ENCODE data around the gene SH3GL3.

SH3GL3 gene

DNA sequence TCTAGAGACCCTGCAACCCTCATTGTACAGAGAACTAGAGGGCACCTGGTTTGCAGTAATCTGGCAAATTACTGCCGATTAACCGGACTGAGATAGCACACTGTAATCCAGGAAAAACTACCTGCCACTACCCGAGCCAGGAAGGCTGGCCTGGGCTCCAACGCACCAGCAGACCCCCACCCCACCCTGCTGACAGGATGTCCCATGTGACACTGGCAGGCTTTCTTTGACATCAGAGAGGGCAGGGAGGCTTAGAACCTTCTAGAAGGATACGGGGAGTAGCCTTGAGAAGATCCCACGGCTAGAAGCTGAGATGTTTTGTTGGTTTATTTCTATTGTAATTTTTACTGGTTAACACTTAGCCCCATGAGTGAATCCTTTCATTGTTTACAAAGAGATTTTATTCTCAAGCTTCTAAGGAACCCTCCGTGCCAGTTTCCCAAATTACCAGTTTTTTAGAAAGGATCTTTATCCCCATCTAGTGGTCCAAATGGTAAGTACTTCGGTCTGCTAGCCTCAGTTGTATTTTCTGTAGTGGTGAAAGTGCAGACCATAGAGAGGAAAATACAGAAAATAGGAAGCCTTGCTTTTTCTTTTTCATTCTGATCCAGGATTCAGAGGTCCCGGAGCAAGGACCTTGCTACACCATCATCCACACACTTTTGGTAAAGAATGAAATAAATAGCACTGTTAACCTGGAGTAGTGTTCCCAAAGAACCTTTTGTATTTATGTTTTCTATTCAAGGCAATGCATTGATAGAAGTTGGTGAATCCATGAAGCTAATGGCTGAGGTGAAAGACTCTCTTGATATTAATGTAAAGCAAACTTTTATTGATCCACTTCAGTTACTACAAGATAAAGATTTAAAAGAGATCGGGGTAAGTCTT, 124.9 kb downstream of the SH3GL3 start:
- DNase-seq = peak; percentile 48

DNA sequence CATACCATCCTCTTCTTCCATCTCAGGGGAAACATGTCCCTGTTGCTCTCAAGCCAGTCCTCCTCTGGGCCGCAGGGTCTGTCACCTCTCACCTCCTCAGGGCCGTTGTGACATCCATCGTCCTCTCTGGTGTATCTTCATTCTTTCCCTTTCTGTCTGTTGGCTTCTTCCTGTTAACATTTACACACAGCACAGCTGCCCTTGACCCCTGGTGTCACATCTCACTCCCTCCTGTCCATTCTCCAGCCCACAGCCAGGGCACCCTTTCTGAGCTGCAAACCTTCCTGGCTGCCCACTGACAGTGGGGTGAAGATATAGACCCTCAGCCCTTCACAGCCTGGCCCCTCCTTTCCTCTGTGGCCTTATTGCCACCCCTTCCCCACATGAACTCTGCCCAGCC, 127.2 kb downstream of the SH3GL3 start:
- DNase-seq = no peak

DNA sequence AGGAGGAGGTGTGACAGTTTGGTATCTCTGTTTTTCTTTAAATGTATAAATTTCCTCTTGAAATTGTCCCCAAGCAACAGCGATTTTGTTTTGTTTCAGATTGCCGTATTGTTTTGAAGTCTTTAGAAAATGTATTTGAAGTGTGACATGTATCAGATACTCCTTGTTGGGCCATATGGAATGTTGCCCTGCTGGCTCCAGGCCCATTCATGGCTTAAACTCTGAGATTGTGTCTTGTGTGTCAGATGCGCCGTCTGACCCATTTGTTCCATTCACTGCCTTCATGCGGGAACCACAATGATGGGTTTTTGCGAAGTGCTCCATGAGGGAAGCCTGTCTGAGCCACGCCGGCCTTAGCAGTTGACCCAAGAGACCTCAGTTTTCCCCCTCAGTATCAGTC, 131.6 kb downstream of the SH3GL3 start:
- no peak for DNase-seq

DNA sequence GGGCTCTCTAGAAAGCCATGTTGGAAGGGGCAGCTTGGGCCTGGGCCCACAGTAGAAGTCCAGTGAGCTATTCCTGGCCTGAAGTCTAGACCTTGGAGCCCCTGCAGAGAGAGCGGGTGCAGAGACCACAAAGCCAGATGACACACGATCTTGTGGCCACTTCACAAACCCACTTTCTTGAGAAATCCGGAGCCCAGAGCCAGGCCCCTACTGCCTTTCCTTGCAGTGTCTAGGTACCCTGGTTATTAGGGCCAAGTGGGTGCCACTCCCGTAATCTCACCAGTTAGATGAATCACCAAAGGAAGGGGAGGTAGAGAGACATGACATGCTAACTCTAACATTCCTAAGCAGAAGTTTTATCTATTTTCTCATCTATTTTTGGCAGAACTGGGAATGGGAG, 134.2 kb downstream of the SH3GL3 start:
- no peak for DNase-seq

DNA sequence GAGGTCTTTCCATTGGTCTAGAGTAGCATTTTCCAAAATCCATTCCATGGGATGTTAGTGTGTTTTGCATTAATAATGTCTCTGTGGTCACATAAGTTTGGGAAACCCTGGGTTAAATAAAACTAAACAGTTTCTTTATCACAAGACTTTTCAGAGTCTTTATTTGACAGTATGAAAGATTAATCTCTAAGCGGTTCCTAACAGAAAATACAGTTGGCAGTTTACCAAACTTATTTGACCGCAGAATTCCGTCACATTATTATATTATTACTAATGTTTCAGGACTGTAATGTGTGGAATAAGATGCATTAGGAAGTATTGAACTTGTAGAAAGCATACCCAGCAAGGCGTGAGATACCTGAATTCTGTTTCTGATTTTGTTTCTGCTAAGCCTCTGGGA, 135.2 kb downstream of the SH3GL3 start:
- DNase-seq = no peak

DNA sequence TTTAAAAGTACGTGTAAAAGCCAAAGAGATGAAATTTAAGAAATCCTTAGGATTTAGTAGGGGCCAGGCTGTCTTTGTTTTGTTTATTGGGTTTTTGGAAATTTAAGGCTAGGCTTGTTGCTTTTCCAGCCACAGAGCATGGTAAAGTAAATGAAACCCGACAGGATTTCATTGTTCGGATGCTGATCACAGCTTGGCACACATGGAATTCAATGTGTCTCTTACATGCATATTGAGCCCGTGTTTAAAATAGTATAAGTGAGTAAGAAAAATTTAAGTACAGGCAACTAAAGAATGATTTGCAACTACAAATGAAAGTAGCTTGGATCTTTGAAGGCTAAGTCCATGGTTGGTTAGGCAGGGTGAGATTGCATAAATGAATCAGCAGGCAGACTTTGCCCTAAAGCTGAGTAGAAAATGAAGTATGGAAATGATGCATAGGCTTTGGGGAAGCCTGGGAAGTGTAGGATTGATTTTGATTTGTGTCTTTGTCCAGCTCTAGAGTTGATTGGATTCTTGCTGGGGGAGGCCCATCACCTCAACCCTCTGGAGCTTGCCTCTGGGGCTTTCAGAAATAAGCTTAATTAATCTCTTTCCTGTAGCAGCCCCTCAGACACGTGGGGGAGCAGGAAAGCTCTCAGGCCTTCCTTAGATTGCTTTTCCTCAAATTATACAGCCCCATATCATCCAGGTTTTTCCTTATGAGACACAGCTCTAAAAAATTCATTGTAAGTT, 138.6 kb downstream of the SH3GL3 start:
- no peak for DNase-seq

DNA sequence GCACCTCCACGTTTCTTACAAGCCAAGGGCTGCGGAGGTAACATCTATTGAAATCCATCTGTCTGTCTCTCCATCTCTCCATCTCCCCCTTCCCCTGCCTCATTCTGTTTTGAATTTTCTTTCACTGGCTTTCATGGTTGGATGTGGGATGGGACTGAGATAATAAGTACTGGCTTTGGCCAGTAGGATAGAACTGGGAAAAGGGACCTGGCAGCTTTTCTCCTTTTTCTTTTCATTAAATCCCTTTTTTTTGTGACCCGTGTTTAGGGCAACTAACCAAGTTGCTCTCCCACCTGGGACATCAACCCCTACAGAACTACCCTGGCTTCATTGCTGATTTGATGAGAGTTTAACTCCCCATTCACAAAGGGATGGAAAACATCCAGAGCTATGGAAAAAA, 139.9 kb downstream of the SH3GL3 start:
- DNase-seq = no peak

DNA sequence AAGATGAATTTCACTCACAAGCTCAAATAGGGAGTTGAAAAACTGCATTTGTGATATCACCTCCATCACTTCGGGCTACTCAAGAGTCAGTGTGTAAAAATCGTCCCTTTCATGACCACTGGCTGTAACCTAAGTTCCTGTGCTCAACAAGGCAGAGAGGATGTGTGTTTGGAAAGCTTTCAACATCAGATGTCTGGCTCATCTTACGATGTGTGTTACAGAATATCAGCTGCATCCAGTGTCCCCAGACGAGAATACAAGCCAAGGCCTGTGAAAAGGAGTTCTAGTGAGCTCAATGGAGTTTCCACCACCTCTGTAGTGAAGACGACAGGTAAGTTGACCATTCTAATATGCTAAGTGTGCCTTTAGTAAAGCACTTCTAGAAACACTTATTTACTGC, 141.3 kb downstream of the SH3GL3 start:
- no peak for DNase-seq

DNA sequence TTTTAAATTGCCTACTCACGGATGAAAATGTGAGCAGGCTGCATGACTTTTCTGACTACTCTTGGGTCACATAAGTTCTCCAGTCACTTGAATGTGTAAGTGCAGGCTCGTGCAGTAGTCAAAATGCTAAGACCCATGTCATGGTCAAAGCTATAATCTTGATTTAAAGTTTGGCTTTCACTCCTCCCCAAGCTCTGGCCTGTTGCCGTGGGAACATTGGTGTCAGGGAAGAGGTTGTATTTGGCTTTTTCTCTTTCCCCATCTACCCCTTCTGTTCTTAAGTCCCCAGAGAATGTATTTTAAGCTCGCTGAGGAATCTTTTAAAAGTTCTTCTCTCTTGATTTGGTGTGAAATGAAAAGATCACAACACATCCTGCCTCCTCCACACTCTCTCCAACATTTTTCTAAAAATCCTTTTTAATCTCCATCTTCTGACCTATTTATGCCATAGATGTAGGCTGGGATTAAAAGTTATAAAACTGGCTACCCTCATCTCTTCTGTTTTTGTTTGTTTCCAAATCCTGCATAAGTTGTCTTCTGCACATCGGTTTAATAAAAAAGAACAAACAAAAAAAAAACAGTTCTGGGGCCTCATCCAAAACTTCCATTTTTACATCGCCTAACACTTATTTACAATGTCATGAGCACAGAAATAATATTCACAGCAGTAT, 145.4 kb downstream of the SH3GL3 start:
- DNase-seq = no peak

DNA sequence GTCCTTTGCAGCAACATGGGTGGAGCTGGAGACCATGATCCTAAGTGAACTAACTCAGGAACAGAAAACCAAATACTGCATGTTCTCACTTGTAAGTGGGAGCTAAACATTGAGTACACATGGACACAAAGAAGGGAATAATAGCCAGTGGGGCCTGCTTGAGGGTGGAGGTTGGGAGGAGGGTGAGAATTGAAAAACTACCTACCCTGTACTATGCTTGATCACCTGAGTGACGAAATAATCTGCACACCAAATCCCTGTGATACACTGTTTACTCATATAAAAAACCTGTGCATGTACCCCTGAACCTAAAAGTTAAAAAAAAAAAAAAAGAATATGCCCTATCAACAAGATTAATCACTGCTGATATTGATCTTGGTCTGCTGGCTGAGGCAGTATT, 148.1 kb downstream of the SH3GL3 start:
- no peak for DNase-seq

DNA sequence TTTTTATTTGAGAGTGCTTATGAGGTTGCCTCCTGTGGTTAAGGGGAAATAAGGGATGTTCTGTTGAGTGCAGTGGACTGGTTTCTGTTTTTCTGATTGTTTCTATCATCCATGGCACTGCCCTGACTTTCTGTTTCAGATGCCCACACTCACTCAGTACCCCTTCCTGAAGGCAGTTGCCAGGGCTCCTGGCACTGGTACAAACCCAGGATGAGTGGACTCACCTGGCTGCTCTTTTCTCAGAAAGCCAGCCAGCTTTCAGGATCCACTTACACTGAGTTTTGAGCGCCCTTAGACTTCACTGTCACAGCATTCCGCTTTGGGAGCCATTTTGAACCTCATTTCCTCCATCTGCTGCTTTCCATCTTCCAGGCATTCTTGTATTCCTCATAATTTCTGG, 150.9 kb downstream of the SH3GL3 start:
- DNase-seq = no peak

DNA sequence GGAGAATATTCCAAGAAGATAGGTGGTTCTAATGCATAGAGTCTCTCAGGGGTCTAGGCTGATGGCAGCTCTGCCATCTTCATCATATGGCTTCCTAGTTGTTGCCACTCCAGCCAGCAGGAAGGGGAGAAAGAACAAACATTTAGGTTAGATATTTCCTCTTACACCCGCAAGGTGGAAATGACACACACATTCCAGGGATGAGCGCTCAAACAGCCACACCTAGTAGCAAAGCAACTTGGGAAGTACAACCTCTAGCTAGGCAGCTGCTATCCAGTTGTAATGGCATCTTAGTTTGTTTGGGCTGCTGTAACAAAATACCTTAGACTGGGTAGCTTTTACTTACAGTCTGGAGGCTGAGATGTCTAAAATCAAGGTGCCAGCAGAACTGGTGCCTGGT, 154.9 kb downstream of the SH3GL3 start:
- no peak for DNase-seq

DNA sequence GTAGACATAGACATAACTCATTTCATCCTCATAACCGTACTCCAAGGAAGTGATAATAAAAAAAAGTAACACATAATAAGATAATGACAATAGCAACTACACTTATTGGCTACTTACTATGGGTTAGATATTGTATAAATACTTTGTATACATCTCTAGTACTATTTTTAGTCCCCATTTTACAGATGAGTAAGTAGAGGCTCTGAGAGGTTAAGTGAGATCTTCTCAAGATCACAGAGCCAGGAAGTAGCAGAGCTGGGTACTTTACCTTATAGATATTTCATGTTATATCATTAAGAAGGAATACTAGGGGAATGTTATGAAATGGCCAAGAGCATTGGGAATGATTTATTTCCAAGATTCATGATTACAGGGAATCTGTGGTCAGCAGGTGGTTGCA, 157.4 kb downstream of the SH3GL3 start:
- DNase-seq = no peak

DNA sequence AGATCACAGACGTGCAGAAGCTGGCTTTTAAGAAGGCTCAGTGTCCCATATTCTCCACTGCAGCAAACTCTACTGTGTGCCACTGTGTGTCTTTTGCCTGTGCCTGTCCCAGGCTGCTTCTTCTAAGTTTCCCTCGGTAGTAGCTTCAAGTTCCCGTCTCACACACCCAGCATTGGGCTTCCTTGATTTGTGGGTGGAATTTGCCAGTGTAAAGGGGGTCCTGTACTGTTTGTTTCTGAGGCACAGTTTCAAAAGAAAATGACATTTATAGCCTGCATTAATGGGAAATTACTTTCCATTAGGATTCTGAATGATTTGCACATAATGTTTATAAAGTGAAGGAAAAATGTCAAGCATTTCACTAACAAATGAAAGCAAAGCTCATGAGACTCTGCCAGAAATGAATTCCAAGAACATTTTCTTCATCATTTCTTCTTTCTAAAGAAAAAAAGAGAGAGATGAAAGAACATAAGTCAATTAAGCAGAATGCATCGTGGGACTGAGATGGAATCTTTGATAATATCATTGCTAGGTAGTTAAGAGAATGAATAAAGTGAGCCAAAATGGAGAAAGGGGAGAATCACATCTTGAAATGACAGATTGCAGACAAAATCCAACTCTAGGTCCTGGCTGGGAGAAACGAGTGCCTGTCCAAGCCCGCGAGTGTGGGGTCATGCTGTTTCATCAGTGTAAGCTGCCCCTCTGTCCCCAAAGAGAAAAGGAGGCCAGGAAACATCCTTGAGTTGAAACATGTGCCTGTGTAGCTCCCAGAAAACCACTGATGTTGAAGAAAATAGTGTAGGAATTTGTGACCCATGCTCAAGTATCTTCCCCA, 158.2 kb downstream of the SH3GL3 start:
- no peak for DNase-seq

DNA sequence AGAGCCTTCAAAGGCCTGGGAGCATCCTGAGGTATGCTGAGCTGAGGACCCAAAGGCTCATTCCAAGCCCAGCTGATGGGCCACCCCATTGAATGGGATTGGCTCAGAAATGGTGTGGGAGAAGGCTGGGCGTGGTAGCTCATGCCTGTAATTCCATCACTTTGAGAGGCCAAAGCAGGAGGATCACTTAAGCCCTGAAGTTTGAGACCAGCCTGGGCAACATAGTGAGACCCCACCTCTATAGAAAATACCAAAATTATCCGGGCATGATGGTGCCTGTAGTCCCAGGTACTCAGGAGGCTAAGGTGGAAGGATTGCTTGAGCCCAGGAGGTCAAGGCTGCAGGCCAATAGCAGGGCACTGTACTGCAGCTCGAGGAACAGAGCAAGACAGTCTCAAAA, 163.0 kb downstream of the SH3GL3 start:
- DNase-seq = no peak

DNA sequence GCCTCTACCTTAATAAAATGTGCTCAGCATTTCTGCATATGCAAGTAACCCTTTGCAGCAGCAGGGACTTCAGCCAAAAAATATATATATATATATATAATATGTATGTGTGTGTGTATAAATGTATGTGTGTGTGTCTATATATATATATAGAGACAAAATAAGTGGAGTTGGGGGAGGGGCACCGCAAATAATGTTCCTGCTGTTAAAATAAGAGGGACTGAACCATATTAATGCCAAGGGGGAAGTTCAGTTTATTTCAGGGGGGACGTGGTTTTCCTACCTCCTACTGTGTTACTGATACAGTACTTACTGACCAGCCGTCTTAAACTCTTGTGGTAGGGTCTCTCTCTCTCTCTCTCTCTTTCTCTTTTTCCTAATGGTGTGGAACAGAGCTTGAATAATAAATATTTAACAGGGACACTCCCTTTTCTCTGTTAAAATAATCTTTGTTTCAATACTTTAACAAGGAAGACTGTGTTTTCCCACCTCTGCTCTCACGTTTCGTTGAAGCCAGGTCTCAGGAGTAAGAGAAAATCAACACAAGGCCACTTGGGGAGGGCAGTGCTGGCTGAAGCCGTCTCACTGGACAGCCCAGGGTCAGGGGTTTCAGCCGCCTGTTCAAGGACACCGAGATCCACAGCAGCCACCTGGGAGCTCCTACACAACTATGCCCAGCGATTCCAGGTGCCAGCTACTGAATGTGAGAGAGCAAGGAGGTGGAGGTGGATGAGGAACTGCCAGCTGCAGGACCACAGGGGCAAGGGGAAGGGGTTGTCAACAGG, 164.0 kb downstream of the SH3GL3 start:
- no peak for DNase-seq

DNA sequence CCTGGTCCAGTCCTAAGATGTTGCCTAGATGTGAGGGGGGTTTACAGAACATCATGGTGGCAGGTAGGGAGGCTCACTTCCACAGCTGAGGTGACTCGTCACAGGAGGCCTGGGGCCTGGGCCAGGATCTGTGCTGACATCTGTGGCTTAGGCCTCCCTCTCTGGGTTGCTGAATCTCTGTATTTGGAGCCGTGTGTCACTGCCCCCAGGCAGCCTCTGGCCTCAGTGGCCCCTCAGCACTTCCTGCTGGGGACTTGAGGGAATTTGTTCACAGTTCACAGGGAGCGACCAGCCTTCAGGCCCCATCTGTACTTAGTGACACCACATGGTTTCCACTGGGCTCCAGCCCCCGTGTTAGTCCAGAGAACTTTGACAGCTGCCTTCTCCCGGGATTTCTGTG, 165.1 kb downstream of the SH3GL3 start:
- DNase-seq = no peak

DNA sequence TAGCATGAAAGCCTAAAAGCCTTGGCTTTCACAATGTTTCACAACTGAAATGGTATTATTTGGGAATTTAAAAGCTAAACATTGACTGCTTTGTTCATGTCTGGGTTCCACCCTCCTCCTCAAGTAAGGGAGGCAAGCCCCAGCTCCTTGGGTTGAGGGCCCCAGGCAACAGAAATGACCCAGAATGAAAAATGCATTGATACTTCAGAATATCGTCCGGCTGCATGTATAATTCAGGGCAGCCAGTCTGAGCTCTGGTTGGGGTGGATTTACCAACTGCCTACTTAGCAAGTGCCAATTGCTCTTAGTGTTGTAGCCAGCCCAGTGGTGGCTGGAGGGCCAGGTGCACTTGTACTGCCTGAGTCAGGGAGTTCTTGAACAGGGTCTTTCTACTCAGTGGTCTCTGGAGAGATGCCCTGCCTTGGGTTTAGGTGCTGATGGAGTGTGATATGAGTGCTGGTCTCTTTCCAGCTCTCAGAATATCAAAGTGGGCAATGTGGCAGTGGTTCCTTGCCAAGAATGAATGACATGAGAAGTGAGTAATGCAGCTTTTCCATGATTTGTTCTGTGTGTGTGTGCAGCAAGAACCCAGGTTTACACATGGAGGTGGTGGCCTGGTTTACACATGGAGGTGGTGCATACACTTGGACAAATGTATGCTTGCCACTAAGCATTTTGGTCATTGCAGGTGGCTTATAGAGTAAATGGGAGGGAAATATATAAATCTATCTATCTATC, 165.9 kb downstream of the SH3GL3 start:
- no peak for DNase-seq

DNA sequence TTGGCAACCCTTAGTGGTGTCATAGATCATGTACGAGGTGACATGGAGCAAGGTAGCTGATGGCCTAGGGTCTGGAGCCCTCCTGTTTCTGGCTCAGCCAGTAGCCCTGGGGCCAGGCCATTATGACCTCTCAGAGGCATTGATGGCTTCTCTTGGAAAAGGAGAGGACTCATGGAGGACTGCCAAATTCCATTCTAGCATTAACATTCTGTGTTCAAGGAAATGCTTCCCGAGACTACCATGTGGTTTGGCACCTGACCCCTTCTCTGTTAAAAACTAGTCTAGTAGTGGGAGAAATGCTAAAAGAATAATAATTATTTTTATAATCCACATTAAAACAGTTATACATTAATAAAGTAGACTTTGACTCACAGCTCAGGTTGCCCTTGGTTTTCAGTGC, 166.6 kb downstream of the SH3GL3 start:
- no peak for DNase-seq

DNA sequence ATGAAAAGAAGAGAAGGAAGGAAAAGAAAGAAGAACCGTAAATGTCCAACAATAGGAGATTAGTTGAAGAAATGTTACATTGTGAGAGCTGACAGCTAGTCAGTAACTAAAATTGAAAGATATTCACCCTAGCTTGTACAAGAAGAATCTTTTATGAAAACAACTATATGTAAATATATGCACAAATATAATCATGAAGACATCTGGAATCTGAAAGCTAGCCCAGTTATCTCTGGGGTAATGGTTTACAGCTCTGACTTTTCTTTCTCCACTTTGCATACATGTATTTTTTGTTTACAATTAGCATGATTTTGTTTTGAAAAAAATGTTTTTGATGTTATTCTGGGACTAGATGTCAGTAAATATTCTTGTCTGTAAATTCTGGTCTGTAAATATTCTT, 169.7 kb downstream of the SH3GL3 start:
- DNase-seq = no peak

DNA sequence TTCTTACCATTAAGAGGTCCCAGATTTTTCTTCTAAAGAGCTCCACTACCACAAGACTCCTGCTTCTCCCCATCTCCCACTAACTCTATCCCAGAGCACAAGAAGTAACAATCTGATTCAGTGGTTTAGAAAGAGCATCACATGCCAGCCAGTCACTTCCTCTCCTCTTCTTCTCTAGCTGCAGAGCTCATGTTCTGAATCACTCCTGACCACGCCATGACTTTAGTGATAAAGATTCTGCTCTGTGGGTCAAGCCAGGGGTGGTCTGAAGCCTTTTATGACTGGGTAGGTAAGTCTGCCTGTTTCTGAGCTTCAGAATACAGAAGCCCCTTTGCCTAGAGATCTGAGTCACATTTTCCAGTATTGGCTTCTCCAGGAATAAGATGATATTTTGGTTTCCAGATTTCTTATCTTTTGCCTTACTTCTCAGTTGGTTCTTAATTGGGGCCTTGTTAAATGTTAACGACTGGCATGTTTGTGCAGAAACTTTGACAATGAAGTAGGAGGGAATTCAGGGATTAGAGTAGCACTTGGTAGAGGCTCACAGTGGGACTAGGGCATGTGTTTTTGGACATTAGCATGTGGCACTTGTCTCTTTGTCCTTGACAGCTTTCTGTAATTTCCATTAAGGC, 179.1 kb downstream of the SH3GL3 start:
- no peak for DNase-seq

All from DMS53 (cell line).